Anterior cingulate cortex (tissue), 58 donors: ENCODE data around the gene CYP1B1.
A peak's percentile ranks its signal among the peaks of the same experiment; 100 is the strongest.

Source experiments
- DNase-seq, 58 donors: peaks; one replicate each; lab custom pipeline; 2025; lab: John Stamatoyannopoulos, UW

Gene CYP1B1

DNA sequence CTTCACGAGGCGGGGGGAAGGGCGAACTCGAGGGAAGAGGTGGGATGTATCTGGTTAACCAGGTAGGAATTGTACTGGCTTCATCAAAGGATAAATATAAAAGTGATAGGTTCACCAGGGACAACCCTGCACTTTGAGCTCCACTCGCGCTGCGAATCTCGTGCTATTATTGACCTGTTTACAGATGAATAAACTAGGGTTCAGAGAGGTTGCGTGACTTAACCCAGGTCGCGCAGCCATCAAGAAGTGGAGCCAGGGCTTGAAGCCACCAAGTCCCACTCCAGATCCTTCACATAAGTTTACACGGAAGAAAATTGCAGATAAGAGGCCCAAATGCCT is 1.4 kb upstream of the CYP1B1 start:
- DNase-seq, result no peak

GRCh38 chr2:38076710-38077430 is 919 bp upstream of the CYP1B1 start:
- peak in 8 of 58 donors; percentile 11 to 61 (median 36) for DNase-seq

GRCh38 chr2:38076152-38076709 is 280 bp upstream of the CYP1B1 start:
- DNase-seq, result peak in 13 of 58 donors; percentile 18 to 61 (median 33)

DNA sequence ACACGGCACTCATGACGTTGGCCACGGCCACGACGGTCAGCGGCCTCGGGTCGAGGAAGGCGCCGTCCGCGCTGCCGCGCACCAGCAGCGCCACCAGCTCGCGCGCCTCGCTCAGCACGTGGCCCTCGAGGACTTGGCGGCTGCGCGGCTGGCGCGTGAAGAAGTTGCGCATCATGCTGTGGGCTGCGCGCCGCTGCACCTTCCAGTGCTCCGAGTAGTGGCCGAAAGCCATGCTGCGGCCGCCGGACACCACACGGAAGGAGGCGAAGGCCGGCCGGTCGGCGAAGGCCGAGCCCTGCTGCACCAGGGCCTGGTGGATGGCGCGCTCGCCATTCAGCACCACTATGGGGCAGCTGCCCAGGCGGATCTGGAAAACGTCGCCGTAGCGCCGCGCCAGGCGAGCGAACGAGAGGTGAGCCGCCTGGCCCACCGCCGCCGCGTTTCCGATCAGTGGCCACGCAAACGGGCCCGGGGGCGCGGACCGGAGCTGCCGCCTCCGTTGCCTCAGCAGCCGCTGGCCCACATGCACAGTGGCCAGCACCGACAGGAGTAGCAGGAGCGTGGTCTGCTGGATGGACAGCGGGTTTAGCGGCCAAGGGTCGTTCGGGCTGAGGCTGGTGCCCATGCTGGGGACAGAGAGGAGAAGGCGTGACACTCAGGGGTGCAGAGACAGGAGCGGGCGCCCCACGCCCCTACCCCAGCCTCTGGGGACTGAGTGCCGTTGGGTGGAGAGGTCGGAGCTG is 1.0 kb downstream of the CYP1B1 start:
- DNase-seq, result no peak

DNA sequence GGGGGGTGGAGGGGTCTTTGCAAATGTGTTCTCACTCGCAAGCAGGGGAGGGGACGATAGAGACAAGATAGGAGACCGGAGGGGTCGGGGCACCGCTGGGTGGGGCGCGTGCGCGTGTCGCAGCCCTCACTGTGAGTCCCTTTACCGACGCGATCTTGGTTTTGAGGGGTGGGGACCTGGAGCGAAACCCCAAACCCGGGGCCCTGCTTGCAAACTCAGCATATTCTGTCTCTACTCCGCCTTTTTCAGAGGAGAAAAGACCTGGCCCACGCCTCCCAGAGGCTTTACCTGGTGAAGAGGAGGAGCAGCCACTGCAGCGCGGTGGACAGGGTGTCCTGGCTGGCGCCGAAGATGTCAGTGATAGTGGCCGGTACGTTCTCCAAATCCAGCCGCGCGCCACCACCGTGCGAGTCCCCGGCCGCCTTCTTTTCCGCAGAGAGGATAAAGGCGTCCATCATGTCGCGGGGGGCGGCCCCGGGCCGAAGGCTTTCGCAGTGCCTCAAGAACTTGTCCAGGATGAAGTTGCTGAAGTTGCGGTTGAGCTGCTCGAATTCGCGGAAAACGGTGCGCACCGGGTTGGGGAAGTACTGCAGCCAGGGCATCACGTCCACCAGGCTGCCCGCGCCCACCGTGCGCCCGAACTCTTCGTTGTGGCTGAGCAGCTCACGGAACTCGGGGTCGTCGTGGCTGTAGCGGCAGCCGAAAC is 1.7 kb downstream of the CYP1B1 start:
- peak in 1 of 58 donors; percentile 7 for DNase-seq

GRCh38 chr2:38073211-38074057 is 2.5 kb downstream of the CYP1B1 start:
- DNase-seq, result no peak

DNA sequence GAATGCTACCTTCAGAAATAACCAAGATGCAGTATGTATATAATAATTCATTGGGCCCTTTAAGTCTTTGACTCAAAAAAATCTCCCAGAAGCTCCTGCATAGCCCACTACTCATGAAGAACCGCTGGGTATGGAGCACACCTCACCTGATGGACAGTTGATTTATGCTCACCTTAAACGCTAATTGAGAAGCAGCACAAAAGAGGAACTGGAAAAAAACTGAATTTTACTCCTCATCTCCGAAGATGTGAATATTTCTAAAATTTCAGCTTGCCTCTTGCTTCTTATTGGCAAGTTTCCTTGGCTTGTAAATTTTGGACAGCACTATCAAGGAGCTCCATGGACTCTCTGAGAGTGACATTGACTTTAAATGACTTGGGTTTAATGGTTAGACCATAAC is 5.5 kb downstream of the CYP1B1 start:
- DNase-seq, result no peak

- DNase-seq, result no peak
These were observed 7.7 kb downstream of the CYP1B1 start for GRCh38 chr2:38068234-38068633.

- DNase-seq, result no peak
These were observed 9.4 kb downstream of the CYP1B1 start for GRCh38 chr2:38066421-38067115.

DNA sequence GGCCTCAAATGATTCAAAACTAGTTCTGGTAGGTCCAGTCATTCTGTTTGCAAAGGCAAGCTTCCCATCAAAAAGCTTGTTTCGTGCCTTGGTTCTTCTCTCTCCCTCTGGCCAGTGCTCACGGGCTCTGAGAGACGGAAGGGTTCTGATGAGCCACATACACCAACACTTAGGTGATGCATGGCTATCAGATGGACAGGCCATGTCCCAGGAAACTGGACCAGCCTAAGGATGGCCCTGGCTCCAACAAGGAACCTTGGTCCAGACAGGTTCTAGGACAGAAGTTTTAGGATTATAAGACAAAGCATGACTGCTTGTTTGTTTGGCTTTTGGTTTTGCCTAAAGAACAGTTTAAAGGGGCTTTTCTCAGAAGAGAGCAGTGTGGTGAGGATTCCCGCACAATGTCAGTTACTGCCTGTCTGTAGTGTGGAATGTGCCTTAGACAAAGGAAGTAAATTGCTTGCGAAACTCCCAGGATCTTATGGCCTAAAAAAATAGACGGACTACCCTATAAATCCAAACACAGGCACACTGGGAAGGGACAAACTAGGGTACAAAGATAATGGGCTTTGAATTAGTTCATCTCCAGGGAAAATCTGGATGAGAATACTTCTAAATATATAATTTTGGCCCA is 10.3 kb downstream of the CYP1B1 start:
- no peak for DNase-seq

DNA sequence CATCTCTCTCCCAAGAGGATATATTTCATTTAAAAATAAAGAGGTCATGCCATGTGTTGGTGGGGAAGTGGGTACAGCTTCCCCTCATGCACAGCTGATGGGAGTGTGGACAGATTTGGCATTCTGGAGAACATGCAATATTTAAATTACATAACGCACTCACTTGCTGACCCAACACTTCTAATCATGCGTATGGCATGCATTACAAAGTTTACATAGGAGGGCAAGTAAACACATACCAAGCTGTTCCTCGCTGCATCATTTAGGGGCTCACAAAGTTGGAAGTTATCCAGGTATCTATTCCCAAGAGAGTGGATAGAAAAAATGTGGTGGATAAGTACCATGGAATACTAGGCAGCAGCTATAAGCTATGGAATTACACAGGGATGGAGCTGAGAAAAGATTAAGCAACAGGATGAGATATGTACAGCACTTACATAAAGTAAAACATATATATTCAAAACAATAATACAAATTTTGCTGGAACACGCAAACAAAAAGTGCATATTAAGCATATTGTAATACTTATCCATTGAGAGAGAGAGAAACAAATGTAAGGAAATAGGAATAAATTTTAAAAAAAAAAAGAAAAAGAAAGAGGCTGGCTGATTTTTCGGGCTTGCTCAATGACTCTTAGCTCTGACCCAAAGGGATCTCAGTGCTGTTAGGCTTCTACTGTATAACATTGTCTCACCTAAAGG is 11.0 kb downstream of the CYP1B1 start:
- no peak for DNase-seq

DNA sequence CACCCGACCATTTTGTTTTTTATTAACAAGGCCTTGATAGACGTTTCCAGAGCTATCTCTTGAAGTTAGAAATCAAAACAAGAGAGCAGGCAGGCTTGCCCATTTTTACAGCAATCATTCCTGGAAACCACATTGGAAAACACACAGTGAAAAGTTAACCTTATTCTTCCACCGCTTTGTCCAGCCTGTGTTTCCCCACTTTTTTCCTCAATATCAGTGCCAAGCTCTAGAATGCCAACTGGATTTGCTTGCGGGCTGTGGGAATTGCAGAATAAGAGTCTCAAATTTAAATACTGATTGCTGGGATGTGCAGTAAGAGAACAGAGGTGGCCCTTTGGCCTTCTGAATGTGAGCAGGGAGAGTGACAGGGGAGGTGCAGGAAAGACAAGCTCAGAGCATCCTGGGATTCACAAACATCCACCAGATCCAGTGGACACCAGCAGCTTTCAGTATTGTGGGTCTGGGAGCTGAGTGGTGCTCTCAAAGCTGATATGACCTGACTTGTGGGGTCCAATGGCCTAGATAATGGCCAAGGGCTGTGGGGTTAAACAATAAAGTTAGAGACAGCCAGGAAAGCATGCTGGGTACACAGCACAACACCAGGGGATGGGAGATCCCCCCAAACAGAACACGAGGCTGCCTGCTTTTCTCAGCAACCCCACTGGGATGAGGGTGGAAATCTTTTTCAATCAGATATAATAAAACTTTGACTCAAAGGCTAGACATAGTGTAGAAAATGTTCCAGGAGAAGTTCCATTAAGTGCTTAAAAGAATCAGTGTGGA is 15.5 kb downstream of the CYP1B1 start:
- no peak for DNase-seq

DNA sequence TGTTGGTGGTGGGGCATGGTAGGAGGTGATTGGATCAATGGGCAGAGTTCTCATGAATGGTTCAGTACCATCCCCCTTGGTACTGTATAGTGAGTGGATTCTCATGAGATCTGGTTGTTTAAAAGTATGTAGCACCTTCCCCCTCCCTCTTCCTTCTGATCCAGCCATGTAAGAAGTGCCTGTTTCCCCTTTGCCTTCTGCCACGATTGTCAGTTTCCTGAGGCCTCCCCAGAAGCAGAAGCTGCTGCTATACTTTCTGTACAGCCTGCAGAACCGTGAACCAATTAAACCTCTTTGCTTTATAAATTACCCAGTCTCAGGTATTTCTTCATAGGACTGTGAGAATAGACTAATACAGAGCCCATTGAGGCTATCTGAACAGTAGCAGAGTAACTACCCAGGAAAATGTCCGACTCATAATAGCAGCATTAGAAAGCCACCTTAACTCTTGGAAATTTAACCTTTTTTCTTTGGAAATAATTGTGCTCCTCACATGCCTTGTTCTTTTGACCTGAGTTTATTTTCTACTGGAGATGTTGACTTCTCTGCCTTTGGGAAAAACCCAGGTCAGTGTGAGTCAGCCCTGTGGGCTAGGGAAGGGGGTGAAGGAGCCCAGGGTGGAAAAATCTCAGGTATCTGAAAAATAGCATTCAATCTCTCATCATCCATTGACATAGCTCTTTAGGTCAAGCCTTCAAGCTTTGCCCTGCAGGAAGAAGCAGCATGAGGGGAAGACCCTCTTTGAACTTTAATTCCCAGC is 18.1 kb downstream of the CYP1B1 start:
- no peak for DNase-seq

DNA sequence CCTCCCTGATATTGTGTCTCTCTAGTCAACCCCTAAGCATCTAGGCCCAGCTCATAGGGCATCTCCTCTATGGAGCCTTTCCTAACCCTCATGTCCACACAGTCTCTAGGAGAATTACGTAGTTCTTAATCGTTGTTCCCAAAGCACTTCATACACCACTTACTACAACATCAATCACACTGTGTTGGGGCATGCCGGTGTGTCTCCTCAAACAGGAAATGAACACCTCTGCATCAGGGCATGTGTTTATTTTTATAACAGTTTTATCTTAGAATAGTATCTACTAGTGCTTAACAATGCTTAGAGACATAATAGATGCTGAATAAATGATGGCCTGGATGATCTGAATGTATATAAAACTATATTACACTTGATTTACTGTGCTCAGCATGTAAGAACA is 19.7 kb downstream of the CYP1B1 start:
- DNase-seq, result no peak

DNA sequence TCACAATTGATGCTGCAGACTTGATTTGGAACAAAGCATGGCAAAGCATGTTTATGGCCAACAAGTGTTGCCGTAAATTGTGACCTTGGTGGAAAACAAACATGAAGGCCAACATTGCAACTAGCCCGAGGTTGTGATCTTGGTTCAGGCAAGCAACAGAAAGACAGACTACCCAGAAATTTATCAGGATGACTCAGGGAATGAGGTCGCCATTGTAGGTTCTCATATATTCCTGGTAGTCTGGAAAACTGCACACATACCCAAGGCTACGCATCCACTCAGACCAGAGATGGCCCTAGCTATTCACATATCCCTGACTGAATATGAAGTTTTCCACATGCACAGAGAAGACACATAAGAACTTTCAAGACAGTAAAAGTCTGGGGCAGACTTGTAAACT is 30.1 kb downstream of the CYP1B1 start:
- DNase-seq, result no peak

GRCh38 chr2:38039121-38039910 is 36.6 kb downstream of the CYP1B1 start:
- no peak for DNase-seq
